ENCODE results near the gene TBL3. TPM values are rescaled to one million over a fixed set of nuclear protein-coding genes. Genes with fewer than 3 reads are reported as not detected.

TBL3 gene
- total and polyA plus RNA-seq, 9 of the 15 experiments (the other 6 are each of a cell fraction or from before 2014, with no cell fraction given), result 0.97 to 117 (median 24.5) TPM

GRCh38 chr16:1942810-1943726 is 28.8 kb upstream of the TBL3 start, which contains the start of gene MSRB1 (continued):
- TF ChIP-seq ZNF512 (tag; IDR thresholded peaks at IDR 0.05) (no peak), MEF2D (tag; conservative IDR thresholded peaks at IDR 0.05; ENCODE audit: low read depth) (no peak), THRAP3 (IDR thresholded peaks at IDR 0.05; ENCODE audit: borderline replicate concordance) (no peak), ZNF583 (CRISPR knock-in tag; IDR thresholded peaks at IDR 0.05) (no peak), ESRRA (IDR thresholded peaks at IDR 0.05; ENCODE audit: borderline replicate concordance, low read depth) (peak; percentile 49; the same call in 1 of the 2 replicates), GMEB1 (CRISPR knock-in tag; IDR thresholded peaks at IDR 0.05) (no peak), REST (IDR thresholded peaks at IDR 0.05; ENCODE audit: borderline replicate concordance) (no peak), REST (CRISPR knock-in tag; IDR thresholded peaks at IDR 0.05; ENCODE audit: low read depth) (peak; percentile 61; the same call in 1 of the 2 replicates), NCOA2 (IDR thresholded peaks at IDR 0.05; ENCODE audit: partially characterized antibody in 2 of 2) (no peak), CBX1 (IDR thresholded peaks at IDR 0.05; ENCODE audit: low read depth) (peak; percentile 70; the same call in 1 of the 2 replicates), ZBTB12 (CRISPR knock-in tag; IDR thresholded peaks at IDR 0.05) (no peak), NR1H2 (CRISPR knock-in tag; IDR thresholded peaks at IDR 0.05) (no peak), PHF21A (IDR thresholded peaks at IDR 0.05; ENCODE audit: borderline replicate concordance, low read depth) (no peak)
